DOHH2 (cell line): ENCODE measurements around the gene MFSD1.

ENCODE experiments used
- EZH2phosphoT487 ChIP-seq: fragments of 200-600 bp; sonication (generic); IDR thresholded peaks from 2 replicates; pipeline ENCODE4 v1.6.1; 2017; ENCODE audit warnings: borderline replicate concordance, mild to moderate bottlenecking, antibody characterized with exemption, low read length, moderate library complexity, mixed read lengths
- TF ChIP-seq, protein P1 (sequence below): fragments of 200-600 bp; sonication (generic); IDR thresholded peaks from one replicate; pipeline ENCODE4 v1.5.1; 2014; ENCODE audit warnings: antibody characterized with exemption, mild to moderate bottlenecking, low read depth, low read length; ENCODE audit not compliant: poor library complexity, severe bottlenecking

DNA sequence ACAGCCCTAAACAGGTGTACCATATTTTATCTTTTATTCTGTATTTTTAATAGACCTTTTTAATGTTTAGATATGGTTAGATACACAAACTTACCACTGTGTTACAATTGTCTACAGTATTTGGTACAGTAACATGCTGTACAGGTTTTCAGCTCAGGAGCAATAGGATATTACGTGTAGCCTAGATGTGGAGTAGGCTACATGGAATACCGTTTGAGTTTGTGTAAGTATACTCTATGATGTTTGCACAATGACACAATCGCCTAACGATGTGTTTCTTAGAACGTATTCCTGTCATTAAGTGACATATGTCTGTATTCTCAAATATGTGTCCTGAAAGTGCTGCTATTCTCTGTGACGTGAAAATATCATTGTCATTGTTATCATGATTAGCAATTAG is 62.6 kb downstream of the MFSD1 start:
- TF ChIP-seq, protein P1, sequence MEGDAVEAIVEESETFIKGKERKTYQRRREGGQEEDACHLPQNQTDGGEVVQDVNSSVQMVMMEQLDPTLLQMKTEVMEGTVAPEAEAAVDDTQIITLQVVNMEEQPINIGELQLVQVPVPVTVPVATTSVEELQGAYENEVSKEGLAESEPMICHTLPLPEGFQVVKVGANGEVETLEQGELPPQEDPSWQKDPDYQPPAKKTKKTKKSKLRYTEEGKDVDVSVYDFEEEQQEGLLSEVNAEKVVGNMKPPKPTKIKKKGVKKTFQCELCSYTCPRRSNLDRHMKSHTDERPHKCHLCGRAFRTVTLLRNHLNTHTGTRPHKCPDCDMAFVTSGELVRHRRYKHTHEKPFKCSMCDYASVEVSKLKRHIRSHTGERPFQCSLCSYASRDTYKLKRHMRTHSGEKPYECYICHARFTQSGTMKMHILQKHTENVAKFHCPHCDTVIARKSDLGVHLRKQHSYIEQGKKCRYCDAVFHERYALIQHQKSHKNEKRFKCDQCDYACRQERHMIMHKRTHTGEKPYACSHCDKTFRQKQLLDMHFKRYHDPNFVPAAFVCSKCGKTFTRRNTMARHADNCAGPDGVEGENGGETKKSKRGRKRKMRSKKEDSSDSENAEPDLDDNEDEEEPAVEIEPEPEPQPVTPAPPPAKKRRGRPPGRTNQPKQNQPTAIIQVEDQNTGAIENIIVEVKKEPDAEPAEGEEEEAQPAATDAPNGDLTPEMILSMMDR: no peak
- TF ChIP-seq EZH2phosphoT487: no peak
